Stimulated activated naive CD8-positive, alpha-beta T cell treated with anti-CD3 and anti-CD28 coated beads, Interleukin-15, amount 100 ng/mL, for 72 hours (primary cell): ENCODE measurements around the gene C1QL1.

Source experiments
- ATAC-seq: fragments of 150-1000 bp; cut with Tn5 transposase; 2 replicates; pipeline ENCODE4 v1.10.0; 2021; ENCODE audit warnings: mild to moderate bottlenecking, moderate library complexity
- DNase-seq, 2 donors: peaks; one replicate each; pipeline ENCODE4 v3.0.0; 2021 to 2022
- H3K27ac Mint-ChIP-seq, 2 donors: one replicate each; pipeline ENCODE4 v1.8.0; 2022; ENCODE audit warnings: mild to moderate bottlenecking in 2 of 2, mixed read lengths in 2 of 2, moderate library complexity in 2 of 2
- H3K27me3 Mint-ChIP-seq: one replicate; pipeline ENCODE4 v1.8.0; 2022; ENCODE audit warnings: mixed read lengths
- H3K4me1 Mint-ChIP-seq: one replicate; pipeline ENCODE4 v1.8.0; 2022; ENCODE audit warnings: mild to moderate bottlenecking, mixed read lengths
- H3K4me3 Mint-ChIP-seq, 2 donors: one replicate each; pipeline ENCODE4 v1.8.0; 2022; ENCODE audit warnings: mild to moderate bottlenecking in 2 of 2, mixed read lengths in 2 of 2, moderate library complexity in 1 of 2
- H3K9me3 Mint-ChIP-seq, 2 donors: one replicate each; pipeline ENCODE4 v1.8.0; 2022; ENCODE audit warnings: mixed read lengths in 2 of 2

The C1QL1 gene

DNA sequence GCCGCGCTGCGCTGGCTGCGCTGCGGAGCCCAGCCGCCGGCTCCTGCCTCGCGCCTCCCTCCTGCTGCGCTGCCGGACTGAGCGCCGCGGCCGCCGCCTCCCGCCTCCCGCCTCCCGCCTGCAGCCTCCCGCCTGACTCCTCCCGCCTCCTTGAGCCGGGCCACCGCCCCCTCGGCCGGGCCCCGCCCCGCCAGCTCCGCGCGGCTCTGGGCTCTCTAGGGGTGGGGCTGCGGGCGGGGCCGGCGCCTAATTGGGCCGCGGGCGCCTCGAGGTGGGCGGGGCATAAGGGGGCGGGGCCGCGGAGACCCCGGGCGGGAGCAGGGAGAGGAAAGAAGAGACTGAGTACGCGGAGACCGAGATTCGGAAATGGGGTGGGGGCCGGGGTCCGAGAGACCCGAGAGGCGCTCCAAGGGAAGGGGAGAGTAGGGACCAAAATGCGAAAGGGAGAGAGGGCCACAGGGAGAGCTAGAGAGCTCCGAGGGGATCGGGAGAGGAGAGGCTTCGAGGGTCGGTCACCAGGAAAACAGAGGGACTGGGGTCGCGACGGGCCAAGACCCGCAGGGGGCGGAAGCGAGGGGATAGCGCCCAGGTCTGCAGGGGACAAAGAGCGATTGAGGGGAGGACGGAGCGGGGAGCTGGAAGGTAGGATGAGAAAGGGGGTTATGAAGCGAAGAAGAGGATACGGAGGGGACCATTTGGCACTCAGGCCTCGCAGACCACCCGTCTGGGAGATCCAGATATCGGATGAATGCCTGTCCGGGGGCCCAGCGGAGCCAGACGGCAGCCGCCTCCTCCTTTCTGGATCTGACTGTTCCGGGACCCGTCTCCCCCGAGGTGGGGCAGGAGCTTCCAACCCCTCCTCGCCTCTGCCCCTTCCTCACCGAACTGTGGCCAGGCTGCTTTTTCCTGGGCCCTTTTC, at the start of gene C1QL1:
Gene C1QL1 (minus strand): TSS at position 79 of the 919 bp plus-strand sequence. CDS start 255 bp downstream, outside the sequence.
- no peak within 1 kb of the TSS for H3K27ac Mint-ChIP-seq
- peaks cover 73% of the 10 kb centered on the region for H3K27me3 Mint-ChIP-seq
- H3K9me3 Mint-ChIP-seq = no peaks in the 10 kb centered on the region
- H3K4me1 Mint-ChIP-seq = peaks cover 50% of the 10 kb centered on the region
- ATAC-seq (peak; percentile 89), DNase-seq (peak; percentile 81 to 82)
- peak within 1 kb of the TSS; percentile 73 to 85 for H3K4me3 Mint-ChIP-seq

DNA sequence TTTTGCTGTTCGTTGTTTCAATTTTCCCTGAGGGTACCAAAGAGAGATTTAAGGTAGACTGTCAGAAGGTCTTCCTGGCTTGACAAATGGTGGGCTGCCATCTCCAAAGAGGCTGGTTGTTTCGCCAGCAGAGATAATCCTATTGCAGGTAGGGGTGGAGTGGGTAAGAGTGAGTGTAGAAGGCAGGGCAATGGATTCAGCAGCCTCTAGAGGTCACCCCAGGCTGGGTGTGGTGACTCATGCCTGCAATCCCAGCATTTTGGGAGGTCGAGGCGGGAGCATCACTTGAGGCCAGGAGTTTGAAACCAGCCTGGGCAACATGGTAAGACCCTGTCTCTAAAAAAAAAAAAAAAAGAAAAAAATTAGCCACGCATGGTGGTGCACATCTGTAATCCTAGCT, 48.7 kb upstream of the C1QL1 start:
- no peak for ATAC-seq
- Mint-ChIP-seq H3K9me3 (no peaks in the 10 kb centered on the region), H3K4me1 (peaks cover 35% of the 10 kb centered on the region), H3K27ac (no peak overlapping the region), H3K4me3 (no peak overlapping the region), H3K27me3 (peaks cover 56% of the 10 kb centered on the region)
- DNase-seq = no peak

DNA sequence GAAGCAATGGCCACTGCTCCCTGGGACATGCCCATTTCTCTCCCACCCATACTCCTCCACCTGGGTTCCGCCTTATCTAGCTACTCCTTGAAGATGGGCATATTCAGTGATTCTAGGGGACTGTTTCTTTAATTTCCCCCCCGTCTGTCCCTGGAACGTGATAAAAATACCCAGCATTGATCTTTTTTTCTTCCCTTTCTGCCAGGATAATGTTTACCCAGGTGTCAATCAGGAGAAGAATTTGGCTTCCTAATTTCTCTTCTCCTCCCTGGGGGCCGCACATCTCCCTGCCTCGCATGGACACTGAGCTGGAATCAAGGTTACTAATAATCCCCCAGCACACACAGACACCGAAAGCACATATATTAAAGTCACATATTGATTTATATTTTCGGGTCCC, 48.1 kb upstream of the C1QL1 start:
- Mint-ChIP-seq H3K9me3 (no peaks in the 10 kb centered on the region), H3K4me3 (no peak overlapping the region), H3K4me1 (peaks cover 29% of the 10 kb centered on the region), H3K27me3 (peaks cover 50% of the 10 kb centered on the region), H3K27ac (peak overlapping the region in 1 of 2 donors; percentile 2)
- no peak for DNase-seq
- no peak for ATAC-seq

DNA sequence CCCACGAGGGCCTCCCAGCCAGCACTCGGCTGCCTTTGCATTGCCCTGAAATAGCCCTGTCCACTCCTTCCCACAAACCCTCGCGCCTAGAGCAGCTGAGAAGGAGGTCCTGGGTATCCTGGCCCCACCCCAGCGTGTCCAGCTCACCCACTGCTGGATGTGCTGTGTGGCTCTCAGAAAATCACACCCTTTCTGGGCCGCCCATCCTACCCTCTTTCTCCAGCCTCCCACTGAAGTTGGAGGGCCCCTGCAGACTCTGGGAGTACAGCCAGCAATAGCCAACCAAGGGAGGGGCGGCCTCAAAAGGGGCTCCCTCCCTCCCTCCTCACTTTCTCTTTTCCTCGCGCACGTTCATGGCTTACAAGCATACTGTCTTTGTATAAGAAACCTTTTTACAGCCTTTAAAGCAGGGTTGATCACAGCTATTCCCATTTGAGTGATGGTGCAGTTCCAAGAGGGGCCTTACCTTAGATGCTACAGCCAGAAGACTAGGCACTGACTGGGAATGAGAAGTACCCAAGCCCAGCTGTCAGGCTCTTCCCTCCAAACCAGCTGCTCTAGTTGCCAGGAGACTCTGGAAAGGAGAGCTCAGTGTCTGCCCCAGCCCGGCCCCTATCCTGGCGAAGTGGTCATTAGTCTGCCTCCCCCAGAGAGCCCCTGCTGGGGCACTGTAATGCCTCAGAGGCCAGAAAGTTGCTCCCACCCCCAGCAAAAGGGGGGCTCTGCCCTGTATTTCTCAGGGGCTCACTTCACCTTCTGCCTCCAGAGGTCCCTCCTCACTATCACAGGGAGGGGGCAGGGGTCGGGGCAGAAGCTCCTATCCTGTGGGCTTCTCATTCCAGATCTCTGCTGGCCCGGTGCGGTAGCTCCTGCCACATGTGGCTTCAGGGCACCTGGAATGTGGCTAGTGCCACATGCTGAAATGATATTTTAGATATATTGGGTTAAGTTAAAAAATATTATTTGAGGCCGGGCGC, 45.2 kb upstream of the C1QL1 start:
- no peak for DNase-seq
- peaks cover 32% of the 10 kb centered on the region for H3K27me3 Mint-ChIP-seq
- no peaks in the 10 kb centered on the region for H3K9me3 Mint-ChIP-seq
- no peak for ATAC-seq
- peak overlapping the region in 1 of 2 donors; percentile 67 for H3K27ac Mint-ChIP-seq
- no peak overlapping the region for H3K4me3 Mint-ChIP-seq
- peaks cover 3% of the 10 kb centered on the region for H3K4me1 Mint-ChIP-seq

DNA sequence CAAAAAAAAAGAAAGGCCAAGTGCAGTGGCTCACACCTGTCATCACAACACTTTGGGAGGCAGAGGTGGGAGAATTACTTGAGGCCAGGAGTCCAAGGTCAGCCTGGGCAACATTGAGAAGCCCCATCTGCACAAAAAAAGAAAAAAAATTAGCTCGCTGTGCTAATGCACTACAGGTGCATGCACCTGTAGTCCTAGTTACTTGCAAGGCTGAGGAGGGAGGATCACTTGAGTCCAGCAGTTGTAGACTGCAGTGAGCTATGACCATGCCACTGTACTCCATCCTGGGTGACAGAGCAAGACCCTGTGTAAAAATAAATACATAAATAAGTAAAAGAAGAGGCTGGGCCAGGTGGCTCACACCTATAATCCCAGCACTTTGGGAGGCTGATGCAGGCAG, 43.7 kb upstream of the C1QL1 start:
- H3K27ac Mint-ChIP-seq = peak overlapping the region in 1 of 2 donors; percentile 36
- H3K9me3 Mint-ChIP-seq = no peaks in the 10 kb centered on the region
- no peak for DNase-seq
- ATAC-seq = no peak
- H3K4me3 Mint-ChIP-seq = no peak overlapping the region
- H3K27me3 Mint-ChIP-seq = peaks cover 36% of the 10 kb centered on the region
- H3K4me1 Mint-ChIP-seq = no peaks in the 10 kb centered on the region

DNA sequence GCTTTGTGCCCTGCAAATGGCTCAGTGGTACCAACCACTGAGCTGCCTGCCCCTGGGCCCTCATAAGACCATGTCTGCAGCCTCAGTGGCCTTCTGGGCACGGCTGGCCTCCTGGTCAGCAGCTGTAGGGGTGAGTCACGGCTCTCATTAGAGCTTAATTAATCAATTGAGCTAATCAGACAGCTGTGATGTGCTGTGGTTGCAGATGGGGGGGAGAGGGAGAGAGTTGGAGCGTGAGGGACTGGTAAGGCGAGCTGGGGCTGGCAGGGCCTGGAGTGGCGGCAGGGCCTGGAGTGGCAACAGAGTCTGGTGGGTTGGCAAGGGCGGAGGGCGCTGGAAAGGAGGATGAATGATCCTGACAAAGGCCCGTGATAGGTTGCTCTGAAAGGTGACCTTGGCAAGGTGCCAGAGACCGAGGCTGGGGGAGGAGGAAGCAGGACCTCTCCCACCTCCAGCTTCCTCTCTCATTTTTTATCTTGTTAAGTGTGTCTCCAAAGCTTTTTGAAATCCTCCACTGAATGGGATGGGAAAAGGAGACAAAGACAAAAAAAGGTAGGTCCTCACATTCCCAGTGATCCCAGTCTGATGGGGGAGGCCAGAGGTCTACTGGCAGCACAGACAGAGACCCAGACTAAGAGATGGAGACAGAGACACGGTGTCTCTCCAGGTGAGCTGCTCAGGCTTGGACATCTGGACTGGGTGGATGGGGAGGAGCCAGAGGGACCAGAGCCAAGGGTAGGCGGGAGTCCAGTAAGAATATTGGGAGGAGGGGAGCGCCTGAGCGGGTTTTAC, 41.8 kb upstream of the C1QL1 start:
- DNase-seq (no peak), ATAC-seq (no peak)
- H3K4me3 Mint-ChIP-seq = no peak overlapping the region

DNA sequence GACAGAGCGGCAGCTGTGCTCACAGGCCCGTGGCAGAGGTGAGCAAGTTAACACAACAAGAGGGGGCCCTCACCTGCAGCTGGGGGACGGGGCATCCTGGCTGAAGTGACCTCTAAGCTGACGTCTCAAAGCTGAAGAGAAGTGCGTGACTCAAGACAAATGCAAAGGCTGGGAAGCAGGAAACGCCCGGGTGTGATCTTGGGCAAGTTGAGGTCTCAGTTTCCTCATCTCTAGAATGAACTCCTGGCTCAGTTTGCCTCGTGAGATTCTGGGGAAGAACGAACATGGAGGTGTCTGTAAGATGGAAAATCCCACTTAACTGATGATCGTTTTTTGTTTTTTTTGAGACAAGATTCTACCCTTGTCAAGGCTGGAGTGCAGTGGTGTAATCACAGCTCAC, 40.1 kb upstream of the C1QL1 start:
- no peaks in the 10 kb centered on the region for H3K4me1 Mint-ChIP-seq
- no peak overlapping the region for H3K4me3 Mint-ChIP-seq
- ATAC-seq = no peak
- H3K9me3 Mint-ChIP-seq = no peaks in the 10 kb centered on the region
- DNase-seq = no peak
- H3K27ac Mint-ChIP-seq = no peak overlapping the region
- H3K27me3 Mint-ChIP-seq = peaks cover 26% of the 10 kb centered on the region

More for the DNA sequence above, 41.8 kb upstream of the C1QL1 start:
- no peaks in the 10 kb centered on the region for H3K4me1 Mint-ChIP-seq
- H3K27ac Mint-ChIP-seq = peak overlapping the region in 1 of 2 donors; percentile 76
- H3K9me3 Mint-ChIP-seq = no peaks in the 10 kb centered on the region
- H3K27me3 Mint-ChIP-seq = peaks cover 26% of the 10 kb centered on the region

DNA sequence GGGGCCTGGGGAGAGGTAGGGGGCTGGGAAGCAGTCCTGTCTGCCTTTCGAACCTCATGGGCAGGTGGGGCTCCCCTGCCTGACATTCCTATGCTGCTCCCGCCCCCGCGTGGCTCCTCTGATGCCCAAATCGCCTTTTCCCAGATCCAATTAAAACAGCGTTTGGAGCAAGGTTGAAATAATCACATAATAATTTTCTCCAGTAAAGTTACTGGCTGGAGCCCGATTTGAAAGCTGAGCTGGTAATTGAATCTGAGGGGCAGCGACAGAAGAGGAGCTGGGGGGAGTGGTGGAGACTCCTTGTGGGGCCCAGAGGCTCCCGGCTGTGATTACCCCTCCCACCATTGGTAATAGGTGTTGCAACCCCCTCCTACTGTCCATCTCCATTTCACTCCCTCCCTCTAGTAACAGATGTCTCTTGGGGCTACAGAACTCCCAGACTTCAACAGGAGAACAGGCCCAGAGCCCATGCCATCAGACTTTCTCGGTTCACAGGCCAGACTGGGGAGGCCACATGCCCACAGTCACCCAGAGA, 38.9 kb upstream of the C1QL1 start:
- Mint-ChIP-seq H3K27me3 (peaks cover 26% of the 10 kb centered on the region), H3K4me3 (no peak overlapping the region), H3K4me1 (no peaks in the 10 kb centered on the region), H3K27ac (no peak overlapping the region), H3K9me3 (no peaks in the 10 kb centered on the region)
- ATAC-seq (no peak), DNase-seq (no peak)

DNA sequence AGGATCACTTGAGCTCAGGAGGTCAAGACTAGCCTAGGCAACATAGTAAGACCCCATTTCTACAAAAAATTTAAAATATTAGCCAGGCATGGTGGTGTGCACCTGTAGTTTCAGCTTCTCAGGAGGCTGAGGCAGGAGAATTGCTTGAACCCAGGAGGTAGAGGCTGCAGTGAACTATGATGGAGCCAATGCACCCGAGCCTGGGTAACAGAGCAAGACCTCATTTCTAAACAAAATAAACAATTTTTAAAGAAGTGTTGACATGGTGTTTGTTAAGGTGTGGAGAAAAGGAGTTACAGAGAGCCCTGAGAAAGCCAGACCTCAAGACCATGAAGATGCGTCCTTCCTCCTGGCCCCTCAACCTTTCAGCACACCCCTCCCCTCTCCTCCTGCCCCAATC, 37.6 kb upstream of the C1QL1 start:
- DNase-seq (no peak), ATAC-seq (no peak)
- Mint-ChIP-seq H3K4me3 (no peak overlapping the region), H3K27ac (peak overlapping the region in 1 of 2 donors; percentile 54), H3K27me3 (peaks cover 26% of the 10 kb centered on the region), H3K4me1 (no peaks in the 10 kb centered on the region), H3K9me3 (no peaks in the 10 kb centered on the region)

DNA sequence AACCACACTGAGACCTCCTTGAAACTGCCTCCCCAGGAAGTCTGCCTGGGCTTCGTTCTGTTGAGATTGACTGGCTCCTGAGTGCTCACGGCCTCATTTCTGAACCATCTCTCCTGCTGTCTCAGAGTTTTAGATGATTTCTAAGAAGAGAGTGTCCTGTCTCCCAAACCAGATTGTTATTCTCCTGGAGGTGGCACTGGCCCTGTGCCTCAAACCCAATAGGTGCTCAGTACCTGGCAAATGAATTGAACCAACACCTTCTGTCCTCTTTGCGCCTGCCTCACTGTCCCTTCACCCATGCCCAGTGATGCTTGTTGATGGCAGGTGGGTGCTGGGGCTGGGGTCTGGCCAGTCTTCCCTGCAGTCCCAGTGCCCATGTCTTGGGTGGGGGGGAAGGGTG, 36.3 kb upstream of the C1QL1 start:
- Mint-ChIP-seq H3K27ac (no peak overlapping the region), H3K4me3 (no peak overlapping the region), H3K4me1 (no peaks in the 10 kb centered on the region), H3K9me3 (no peaks in the 10 kb centered on the region), H3K27me3 (peaks cover 19% of the 10 kb centered on the region)
- ATAC-seq (no peak), DNase-seq (no peak)

DNA sequence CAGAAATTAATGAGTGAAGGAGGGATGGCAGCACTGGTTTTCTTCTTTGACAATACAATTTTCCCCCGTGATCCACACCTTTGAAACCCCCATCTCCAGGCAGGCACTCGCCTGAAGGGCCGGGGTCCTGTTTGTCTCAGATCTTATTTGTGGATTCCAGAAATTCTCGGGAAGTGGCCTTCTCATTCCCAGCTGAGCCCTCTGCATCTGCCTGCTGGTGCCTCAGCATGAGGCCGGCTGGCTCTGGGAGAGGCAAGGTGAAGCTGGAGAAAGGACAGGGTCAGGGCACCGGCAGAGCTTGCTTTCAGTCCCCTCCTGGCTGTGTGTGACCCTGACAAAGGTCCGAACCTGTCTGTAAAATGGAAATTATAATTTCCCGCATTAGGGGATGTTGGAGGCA, 35.8 kb upstream of the C1QL1 start:
- no peaks in the 10 kb centered on the region for H3K4me1 Mint-ChIP-seq
- ATAC-seq (no peak), DNase-seq (no peak)
- H3K27me3 Mint-ChIP-seq = peaks cover 18% of the 10 kb centered on the region
- no peak overlapping the region for H3K4me3 Mint-ChIP-seq
- H3K9me3 Mint-ChIP-seq = no peaks in the 10 kb centered on the region
- no peak overlapping the region for H3K27ac Mint-ChIP-seq

DNA sequence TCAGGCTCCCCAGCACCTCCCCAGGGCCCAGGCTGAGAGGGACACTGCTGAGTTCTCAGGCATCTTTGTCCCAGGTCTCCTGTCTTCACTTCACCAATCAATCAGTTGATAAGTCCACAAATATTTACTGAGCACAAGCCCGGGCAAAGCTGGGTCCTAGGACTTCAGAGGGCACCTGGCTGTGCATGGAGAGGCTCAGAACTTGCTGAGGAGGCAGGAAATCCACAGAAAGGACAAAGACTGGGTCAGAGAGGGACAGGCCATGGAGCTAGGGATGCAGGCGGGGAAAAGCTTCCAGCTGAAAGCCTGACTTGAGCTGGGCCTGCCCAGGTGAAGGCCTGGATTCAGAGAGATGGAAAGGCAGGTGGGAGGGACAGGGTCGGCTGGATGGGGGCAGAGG, 33.2 kb upstream of the C1QL1 start:
- no peak for DNase-seq
- Mint-ChIP-seq H3K9me3 (no peaks in the 10 kb centered on the region), H3K4me1 (no peaks in the 10 kb centered on the region), H3K27ac (peak overlapping the region in 1 of 2 donors; percentile 13), H3K27me3 (peaks cover 8% of the 10 kb centered on the region), H3K4me3 (no peak overlapping the region)
- ATAC-seq = no peak

DNA sequence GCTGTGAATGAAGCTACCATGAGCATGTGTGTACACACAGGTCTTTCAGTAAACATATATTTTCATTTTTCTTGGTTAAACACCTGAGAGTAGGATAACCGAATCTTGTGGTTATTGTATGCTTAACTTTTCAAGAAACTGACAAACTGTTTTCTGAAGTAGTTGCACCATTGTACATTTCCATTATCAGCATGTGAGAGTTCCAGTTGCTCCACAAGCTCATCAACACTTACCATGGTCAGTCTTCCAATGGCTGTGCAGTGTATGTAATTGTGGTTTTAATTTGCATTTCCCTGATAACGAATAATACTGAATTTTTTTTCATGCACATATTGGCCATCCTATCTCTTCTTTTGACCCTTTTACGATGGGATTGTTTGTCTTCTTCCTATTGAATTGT, 31.3 kb upstream of the C1QL1 start:
- Mint-ChIP-seq H3K4me3 (no peak overlapping the region), H3K4me1 (no peaks in the 10 kb centered on the region), H3K27me3 (peaks cover 22% of the 10 kb centered on the region), H3K9me3 (no peaks in the 10 kb centered on the region), H3K27ac (no peak overlapping the region)
- ATAC-seq (no peak), DNase-seq (no peak)

DNA sequence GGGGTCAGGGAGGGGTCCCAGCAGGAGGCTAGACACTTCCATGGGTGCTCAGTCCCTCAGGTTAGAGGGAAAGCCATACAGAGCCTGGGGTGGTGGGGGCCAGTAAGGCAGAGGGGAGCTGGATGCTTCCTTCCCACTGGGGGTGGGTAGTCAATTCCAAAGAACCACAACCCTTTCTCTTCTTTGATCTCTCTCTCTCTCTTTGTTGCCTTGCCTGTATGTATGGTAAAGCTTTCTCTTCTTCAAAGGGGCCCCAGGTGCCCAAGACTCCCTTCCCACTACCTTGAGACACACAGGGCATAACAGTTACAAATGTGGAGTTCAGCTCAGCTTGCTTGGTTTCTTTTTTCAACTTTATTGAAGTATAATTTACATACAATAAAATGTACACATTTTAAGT, 30.5 kb upstream of the C1QL1 start:
- DNase-seq (no peak), ATAC-seq (no peak)
- H3K9me3 Mint-ChIP-seq = no peaks in the 10 kb centered on the region
- peaks cover 30% of the 10 kb centered on the region for H3K27me3 Mint-ChIP-seq
- H3K4me1 Mint-ChIP-seq = no peaks in the 10 kb centered on the region
- H3K27ac Mint-ChIP-seq = no peak overlapping the region
- no peak overlapping the region for H3K4me3 Mint-ChIP-seq
